NCI-H1048 (cell line): ENCODE data around the gene COL3A1.

Source experiments
- DNase-seq: peaks from one replicate; lab custom pipeline; 2025; lab: John Stamatoyannopoulos, UW

Gene COL3A1

GRCh38 chr2:188974164-188974563, at the start of gene COL3A1:
Gene COL3A1, plus strand, starts transcription at chr2:188974373. Its CDS starts 117 bp downstream, at chr2:188974490.
- no peak for DNase-seq

GRCh38 chr2:188928643-188929042, 45.5 kb upstream of the COL3A1 start:
- no peak for DNase-seq

GRCh38 chr2:188931361-188931760, 42.8 kb upstream of the COL3A1 start:
- DNase-seq: no peak

- DNase-seq: no peak
These were observed 36.6 kb upstream of the COL3A1 start for GRCh38 chr2:188937228-188938220.

- no peak for DNase-seq
These were observed 34.0 kb upstream of the COL3A1 start for GRCh38 chr2:188940171-188940570.

GRCh38 chr2:188944442-188944841, 29.7 kb upstream of the COL3A1 start:
- DNase-seq: no peak

GRCh38 chr2:188949046-188949818, 24.9 kb upstream of the COL3A1 start:
- DNase-seq: no peak

GRCh38 chr2:188952901-188953300, 21.3 kb upstream of the COL3A1 start:
- no peak for DNase-seq

GRCh38 chr2:188956290-188956689, 17.9 kb upstream of the COL3A1 start:
- DNase-seq: no peak

GRCh38 chr2:188956961-188957360, 17.2 kb upstream of the COL3A1 start:
- no peak for DNase-seq

GRCh38 chr2:188957646-188958045, 16.5 kb upstream of the COL3A1 start:
- no peak for DNase-seq

- DNase-seq: no peak
These were observed 10.4 kb upstream of the COL3A1 start for GRCh38 chr2:188963741-188964140.

GRCh38 chr2:188964976-188965546, 9.1 kb upstream of the COL3A1 start:
- DNase-seq: no peak

- DNase-seq: no peak
These were observed 8.6 kb upstream of the COL3A1 start for GRCh38 chr2:188965563-188965962.

- DNase-seq: no peak
These were observed 8.0 kb upstream of the COL3A1 start for GRCh38 chr2:188966079-188966571.

- no peak for DNase-seq
These were observed 7.3 kb upstream of the COL3A1 start for GRCh38 chr2:188966728-188967440.

- DNase-seq: no peak
These were observed 4.9 kb upstream of the COL3A1 start for GRCh38 chr2:188969236-188969635.

GRCh38 chr2:188969651-188970050, 4.5 kb upstream of the COL3A1 start:
- DNase-seq: no peak

GRCh38 chr2:188970211-188970610, 4.0 kb upstream of the COL3A1 start:
- no peak for DNase-seq

- no peak for DNase-seq
These were observed 2.7 kb upstream of the COL3A1 start for GRCh38 chr2:188971432-188971861.

GRCh38 chr2:188973641-188974040, 532 bp upstream of the COL3A1 start:
- no peak for DNase-seq
